CD14-positive monocyte (primary cell): Measurements from ENCODE around the gene CST4. TPM values are rescaled to one million over a fixed set of nuclear protein-coding genes. Genes with fewer than 3 reads are reported as not detected.

ENCODE experiments used
- DNase-seq, 3 donors: peaks; one replicate each; pipeline ENCODE4 v3.0.0-alpha.2; 2011 to 2022
- H2AFZ ChIP-seq: 2 replicates; pipeline ENCODE4 v1.6.0; 2012; ENCODE audit warnings: mild to moderate bottlenecking, low read depth, low read length, inconsistent platforms; ENCODE audit not compliant: insufficient read depth, poor library complexity, severe bottlenecking
- H3K27ac ChIP-seq, 2 donors: 1 replicate in 1 of 2; 2 replicates in 1 of 2; pipeline ENCODE4 v1.5.1; 2012 to 2013; ENCODE audit warnings: low read length in 2 of 2, control low read depth in 1 of 2, inconsistent platforms in 1 of 2, low read depth in 1 of 2, mild to moderate bottlenecking in 1 of 2
- H3K27me3 ChIP-seq, 2 donors: one replicate each; pipeline versions ENCODE4 v1.6.0 to v1.6.1; 2011 to 2013; ENCODE audit warnings: low read length in 2 of 2; ENCODE audit not compliant: control insufficient read depth in 2 of 2, insufficient read depth in 2 of 2
- H3K36me3 ChIP-seq, 2 donors: replicated peaks in 1 of 2; 1 replicate in 1 of 2; 2 replicates in 1 of 2; pipeline versions ENCODE4 v1.5.1 to v1.6.1; 2012 to 2013; ENCODE audit warnings: low read length in 2 of 2, control low read depth in 1 of 2, inconsistent platforms in 1 of 2, mild to moderate bottlenecking in 1 of 2; ENCODE audit not compliant: insufficient read depth in 2 of 2, control insufficient read depth in 1 of 2
- H3K4me1 ChIP-seq, 2 donors: 1 replicate in 1 of 2; 2 replicates in 1 of 2; pipeline versions ENCODE4 v1.5.1 to v1.6.1; 2012 to 2013; ENCODE audit warnings: low read length in 2 of 2, control low read depth in 1 of 2, inconsistent platforms in 1 of 2, mild to moderate bottlenecking in 1 of 2, moderate library complexity in 1 of 2; ENCODE audit not compliant: insufficient read depth in 2 of 2, control insufficient read depth in 1 of 2
- H3K4me2 ChIP-seq: replicated peaks from 2 replicates; pipeline ENCODE3; 2012; ENCODE audit warnings: low read length, moderate library complexity, mild to moderate bottlenecking; ENCODE audit not compliant: poor library complexity, severe bottlenecking; ENCODE audit errors: extremely low read depth
- H3K4me3 ChIP-seq, 3 experiments: fragments of 200-600 bp in 1 of 3; sonication (generic) in 1 of 3; replicated peaks in 1 of 3; 1 replicate in 2 of 3; 2 replicates in 1 of 3; pipeline ENCODE4 v1.5.1; 2011 to 2013; ENCODE audit warnings: low read length in 3 of 3, mild to moderate bottlenecking in 3 of 3, control low read depth in 2 of 3, low read depth in 2 of 3, inconsistent platforms in 1 of 3, moderate library complexity in 1 of 3
- H3K79me2 ChIP-seq: 2 replicates; pipeline ENCODE4 v1.6.0; 2012; ENCODE audit warnings: mild to moderate bottlenecking, control low read depth, inconsistent platforms, low read length, moderate library complexity; ENCODE audit not compliant: insufficient read depth
- H3K9ac ChIP-seq: 2 replicates; pipeline ENCODE4 v1.6.0; 2017; ENCODE audit warnings: low read length, mild to moderate bottlenecking; ENCODE audit not compliant: insufficient read depth, poor library complexity, severe bottlenecking
- H3K9me3 ChIP-seq, 2 donors: replicated peaks in 1 of 2; 1 replicate in 1 of 2; 2 replicates in 1 of 2; pipeline versions ENCODE4 v1.5.1 to v1.6.1; 2012 to 2013; ENCODE audit warnings: low read length in 2 of 2, control low read depth in 1 of 2; ENCODE audit not compliant: control insufficient read depth in 1 of 2, insufficient read depth in 1 of 2
- H4K20me1 ChIP-seq: 2 replicates; pipeline ENCODE4 v1.6.0; 2012; ENCODE audit warnings: mild to moderate bottlenecking, low read length, control low read depth, moderate library complexity; ENCODE audit not compliant: insufficient read depth
- H3K27ac Mint-ChIP-seq, 7 donors: one replicate each; pipeline ENCODE4 v1.8.0; 2020; ENCODE audit warnings: mild to moderate bottlenecking in 7 of 7, mixed read lengths in 7 of 7, moderate library complexity in 6 of 7, inconsistent platforms in 2 of 7
- H3K27me3 Mint-ChIP-seq, 3 donors: one replicate each; pipeline ENCODE4 v1.8.0; 2021 to 2022; ENCODE audit warnings: low read depth in 3 of 3, mild to moderate bottlenecking in 3 of 3, mixed read lengths in 3 of 3, moderate library complexity in 3 of 3, inconsistent platforms in 1 of 3
- H3K36me3 Mint-ChIP-seq, 2 donors: one replicate each; pipeline ENCODE4 v1.8.0; 2020; ENCODE audit warnings: mixed read lengths in 2 of 2, inconsistent platforms in 1 of 2, mild to moderate bottlenecking in 1 of 2
- H3K4me1 Mint-ChIP-seq: one replicate; pipeline ENCODE4 v1.8.0; 2020; ENCODE audit warnings: mild to moderate bottlenecking, mixed read lengths
- H3K4me3 Mint-ChIP-seq, 2 donors: one replicate each; pipeline ENCODE4 v1.8.0; 2020; ENCODE audit warnings: mild to moderate bottlenecking in 2 of 2, mixed read lengths in 2 of 2, moderate library complexity in 1 of 2
- H3K9me3 Mint-ChIP-seq, 7 donors: one replicate each; pipeline ENCODE4 v1.8.0; 2020 to 2022; ENCODE audit warnings: mixed read lengths in 7 of 7, mild to moderate bottlenecking in 6 of 7, moderate library complexity in 6 of 7, inconsistent platforms in 2 of 7
- CTCF ChIP-seq: fragments of 200-600 bp; IDR thresholded peaks from one replicate; pipeline ENCODE4 v1.8.0; 2022; ENCODE audit warnings: antibody characterized with exemption, mild to moderate bottlenecking
- WGBS: methylation state at CpG from one replicate; pipeline ENCODE4 v1.1.5; 2013; ENCODE audit warnings: missing lambda C conversion rate; ENCODE audit not compliant: insufficient coverage; 5-methylcytosine and 5-hydroxymethylcytosine counted together
- intact Hi-C, 2 donors: fragments of 100-400 bp; cut with micrococcal nuclease; formaldehyde crosslinking; loops; one replicate each; pipeline versions ENCODE4 v1.15.0 to v1.15.1; 2023
- polyA plus RNA-seq, 3 donors: library from polyadenylated mRNA; depleted of rRNA in 1 of 3; unstranded in 2 of 3; stranded (reverse) in 1 of 3; fragments of 300-500 nt in 2 of 3; fragments of >200 nt in 1 of 3; fragmentation: Illumina TruSeq in 2 of 3; gene quantifications; 1 replicate in 2 of 3; 2 replicates in 1 of 3; pipeline ENCODE4 v1.2.3, GENCODE V29; 2012 to 2021

CST4 gene
- polyA plus RNA-seq, 3 donors, result not detected

GRCh38 chr20:23640018-23640601 is 48.7 kb downstream of the CST4 start:
- Histone ChIP-seq H3K9me3 (no peaks in the 10 kb centered on the region), H3K9ac (no peak overlapping the region), H3K79me2 (peaks cover 29% of the 10 kb centered on the region), H3K27ac (no peak overlapping the region), H3K36me3 (peaks cover 4 to 6% of the 10 kb centered on the region in 2 donors), H3K4me1 (peaks cover 79 to 88% of the 10 kb centered on the region in 2 donors), H4K20me1 (peaks cover 21% of the 10 kb centered on the region), H3K27me3 (no peaks in the 10 kb centered on the region), H2AFZ (no peak overlapping the region), H3K4me2 (no peak overlapping the region), H3K4me3 (no peak overlapping the region)
- 96% methylated on average over 5 of the region's 8 CpGs for WGBS
- peaks cover 11 to 17% of the 10 kb centered on the region in 2 donors for H3K36me3 Mint-ChIP-seq
- H3K9me3 Mint-ChIP-seq, result peaks cover 0 to 2% (median 0%) of the 10 kb centered on the region in 7 donors
- H3K4me3 Mint-ChIP-seq, result peak overlapping the region in 1 of 2 donors; percentile 16
- peaks cover 80% of the 10 kb centered on the region for H3K4me1 Mint-ChIP-seq
- TF ChIP-seq CTCF, result no peak
- no peak for DNase-seq
- peaks cover 0 to 3% (median 0%) of the 10 kb centered on the region in 3 donors for H3K27me3 Mint-ChIP-seq
- H3K27ac Mint-ChIP-seq, result no peak overlapping the region
- intact Hi-C loops, result no loop called here

GRCh38 chr20:23639490-23639958 is 49.3 kb downstream of the CST4 start:
- Histone ChIP-seq H3K9ac (no peak overlapping the region), H3K4me3 (no peak overlapping the region), H3K27me3 (no peaks in the 10 kb centered on the region), H2AFZ (no peak overlapping the region), H3K27ac (no peak overlapping the region), H3K36me3 (peaks cover 10 to 12% of the 10 kb centered on the region in 2 donors), H3K4me1 (peaks cover 85 to 90% of the 10 kb centered on the region in 2 donors), H4K20me1 (peaks cover 27% of the 10 kb centered on the region), H3K9me3 (no peaks in the 10 kb centered on the region), H3K4me2 (no peak overlapping the region), H3K79me2 (peaks cover 35% of the 10 kb centered on the region)
- Mint-ChIP-seq H3K27me3 (peaks cover 0 to 5% (median 0%) of the 10 kb centered on the region in 3 donors), H3K4me1 (peaks cover 86% of the 10 kb centered on the region), H3K4me3 (no peak overlapping the region), H3K36me3 (peaks cover 17 to 23% of the 10 kb centered on the region in 2 donors), H3K9me3 (peaks cover 0 to 2% (median 0%) of the 10 kb centered on the region in 7 donors), H3K27ac (peak overlapping the region in 2 of 7 donors; percentile 37 to 65)
- DNase-seq, result no peak
- no peak for TF ChIP-seq CTCF
- 49% methylated on average over 5 of the region's 8 CpGs for WGBS
- intact Hi-C loops, result no loop called here
